GM18526 (cell line): Measurements from ENCODE around the gene HS6ST2.

Experiments
- POLR2A ChIP-seq: IDR thresholded peaks from 3 replicates; pipeline ENCODE4 v1.6.1; 2011; ENCODE audit not compliant: insufficient read length; ENCODE audit errors: extremely low read depth

Gene HS6ST2

DNA sequence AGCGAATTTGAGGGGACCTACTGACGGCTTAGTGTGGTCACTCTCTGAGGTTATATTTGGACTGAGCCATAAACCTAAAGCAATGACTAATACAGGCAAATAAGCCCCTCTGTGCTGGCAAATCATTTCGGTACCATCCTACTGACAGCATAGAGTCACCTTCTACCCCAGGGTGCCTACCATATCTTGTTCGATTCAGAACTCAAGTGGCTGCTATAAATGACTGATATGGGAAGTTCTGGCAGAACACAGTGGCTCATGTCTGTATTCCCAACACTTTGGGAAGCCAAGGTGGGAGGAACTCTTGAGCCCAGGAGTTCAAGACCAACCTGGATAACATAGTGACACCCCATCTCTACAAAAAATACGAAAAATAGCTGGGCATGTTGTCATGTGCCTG is 243.5 kb downstream of the HS6ST2 start:
- no peak for TF ChIP-seq POLR2A

DNA sequence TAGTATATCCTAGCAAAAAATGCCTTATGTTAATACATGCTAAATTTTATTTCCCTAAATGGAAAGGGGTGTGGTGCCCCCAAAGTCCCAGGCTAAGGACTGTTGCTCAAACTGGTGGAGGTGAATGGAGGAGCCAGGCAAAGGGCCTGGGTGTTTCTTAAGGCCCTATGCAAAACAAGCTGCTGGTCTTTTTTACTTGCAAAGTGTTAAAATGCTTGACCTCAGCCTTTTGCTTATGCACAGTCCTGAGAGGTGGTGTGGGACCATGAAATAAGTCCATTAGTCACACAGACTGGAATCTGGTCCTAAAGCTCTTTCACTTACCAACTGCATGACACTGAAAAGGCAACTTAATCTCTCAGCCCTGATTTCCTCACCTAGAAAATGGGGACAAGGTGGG is 246.1 kb downstream of the HS6ST2 start:
- no peak for TF ChIP-seq POLR2A

GRCh38 chrX:132710656-132711155 is 247.7 kb downstream of the HS6ST2 start:
- no peak for TF ChIP-seq POLR2A

DNA sequence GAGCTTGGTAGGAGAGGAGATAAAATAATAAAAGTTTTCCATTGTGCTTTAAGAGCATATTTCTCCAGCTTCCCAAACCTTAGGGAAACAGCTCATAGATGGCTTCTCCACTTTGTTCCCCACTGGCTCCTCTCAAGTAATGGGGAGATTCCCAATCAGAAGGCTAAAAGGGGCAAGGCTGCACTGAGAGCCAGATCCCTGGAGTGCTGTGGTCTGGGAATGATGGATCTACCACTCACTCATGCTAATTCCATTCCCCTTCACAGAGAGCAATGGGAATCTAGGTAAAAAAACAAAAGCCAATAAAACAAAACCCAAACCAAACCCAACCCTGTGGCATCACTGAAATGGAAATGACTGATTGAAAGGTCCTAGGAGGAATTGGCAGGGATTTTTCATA is 249.9 kb downstream of the HS6ST2 start:
- TF ChIP-seq POLR2A = no peak

DNA sequence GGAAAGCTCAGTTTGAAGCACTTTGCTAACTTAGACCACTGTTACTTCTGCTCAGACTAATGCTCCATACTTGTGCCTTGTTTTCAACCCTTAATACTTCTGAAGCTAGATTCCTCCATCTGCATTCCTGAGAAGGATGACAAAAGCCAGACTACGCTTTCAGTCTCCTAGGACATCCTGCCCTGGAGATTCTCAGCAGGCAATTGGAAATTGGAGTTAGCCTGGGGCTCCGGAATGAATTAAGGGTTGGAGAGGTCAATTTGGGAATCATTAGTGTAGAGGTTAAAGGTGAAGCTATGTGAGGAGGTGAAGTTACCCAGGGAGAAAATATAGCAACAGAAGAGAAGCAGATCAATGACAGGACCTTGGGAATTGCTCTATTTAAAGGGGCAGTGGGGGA is 253.7 kb downstream of the HS6ST2 start:
- TF ChIP-seq POLR2A = no peak

- no peak for TF ChIP-seq POLR2A
Measured at GRCh38 chrX:132694382-132694781, 264.0 kb downstream of the HS6ST2 start.

DNA sequence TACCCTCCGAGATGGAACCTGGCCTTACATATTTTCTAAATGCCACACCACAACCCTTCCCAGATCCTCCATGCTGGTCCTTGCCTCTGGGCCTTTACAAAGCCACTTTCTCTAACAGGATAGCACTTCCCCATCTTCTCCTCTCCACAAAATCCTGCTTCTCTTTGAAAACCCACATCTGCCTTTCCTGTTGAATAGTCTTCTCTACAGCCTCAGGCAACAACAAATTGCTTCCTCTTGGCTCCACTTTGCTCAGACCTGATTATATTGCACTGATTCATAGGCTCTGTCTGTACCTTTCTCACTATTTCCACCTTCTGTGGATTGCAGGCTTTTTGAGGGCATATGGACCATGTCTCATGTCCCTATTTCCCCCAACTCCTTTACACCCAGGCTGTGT is 265.9 kb downstream of the HS6ST2 start:
- TF ChIP-seq POLR2A = no peak

DNA sequence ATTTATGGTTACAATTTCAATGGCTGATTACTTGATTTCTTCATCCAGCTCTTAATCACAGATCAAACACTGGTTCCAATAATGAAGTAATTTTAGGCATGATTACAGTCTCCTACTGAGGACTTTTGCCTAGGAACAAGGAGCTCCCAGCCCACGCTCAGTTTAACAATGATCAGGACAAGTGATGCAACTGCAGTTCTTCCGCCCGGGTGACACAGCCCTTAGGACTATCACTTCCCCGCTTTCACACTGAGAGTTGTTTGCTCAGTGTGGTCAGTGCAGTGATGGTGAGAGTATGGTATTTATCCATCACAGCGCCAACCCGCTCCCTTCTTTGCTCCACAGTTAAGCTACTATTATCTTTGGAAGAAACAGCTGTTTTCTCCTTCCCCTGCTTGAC is 266.4 kb downstream of the HS6ST2 start:
- no peak for TF ChIP-seq POLR2A

DNA sequence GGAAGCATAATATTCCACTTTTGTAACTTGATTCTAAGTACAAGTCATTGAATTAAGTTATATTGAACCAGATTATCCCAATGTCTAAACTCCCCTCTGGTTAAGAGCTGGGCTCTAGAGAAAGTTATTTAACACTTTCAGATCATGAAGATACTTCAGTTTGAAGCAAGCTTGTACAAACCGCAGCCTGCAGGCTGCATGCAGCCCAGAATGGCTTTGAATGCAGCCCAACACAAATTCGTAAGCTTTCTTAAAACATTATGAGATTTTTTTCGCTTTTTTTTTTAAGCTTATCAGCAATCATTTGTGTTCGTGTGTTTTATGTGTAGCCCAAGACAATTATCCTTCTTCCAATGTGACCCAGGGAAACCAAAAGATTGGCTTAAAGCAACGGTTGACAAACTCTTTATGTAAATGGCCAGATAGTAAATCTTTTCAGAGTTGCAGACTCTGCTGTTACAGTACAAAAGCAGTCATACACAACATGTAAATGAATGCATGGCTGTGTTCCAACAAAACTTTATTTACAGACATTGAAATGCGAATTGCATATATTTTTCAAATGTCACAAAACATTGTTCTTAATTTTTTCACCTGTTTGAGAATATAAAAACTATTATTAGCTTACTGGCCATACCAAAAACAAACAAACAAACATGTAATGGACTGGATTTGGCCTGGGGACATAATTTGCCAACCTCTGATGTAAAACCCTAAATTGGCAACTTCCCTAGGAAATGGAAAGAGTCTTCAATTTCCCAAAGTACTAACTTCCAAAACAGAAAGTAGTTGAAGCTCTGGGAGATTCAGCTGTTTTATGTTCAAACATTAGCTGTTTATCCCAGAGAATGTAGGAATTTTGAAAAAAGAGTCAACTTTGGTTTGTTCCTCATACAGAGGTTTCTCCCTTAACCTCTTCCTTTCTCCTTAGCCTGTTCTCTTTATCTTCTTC is 268.5 kb downstream of the HS6ST2 start:
- no peak for TF ChIP-seq POLR2A

GRCh38 chrX:132685276-132685675 is 273.2 kb downstream of the HS6ST2 start:
- no peak for TF ChIP-seq POLR2A

DNA sequence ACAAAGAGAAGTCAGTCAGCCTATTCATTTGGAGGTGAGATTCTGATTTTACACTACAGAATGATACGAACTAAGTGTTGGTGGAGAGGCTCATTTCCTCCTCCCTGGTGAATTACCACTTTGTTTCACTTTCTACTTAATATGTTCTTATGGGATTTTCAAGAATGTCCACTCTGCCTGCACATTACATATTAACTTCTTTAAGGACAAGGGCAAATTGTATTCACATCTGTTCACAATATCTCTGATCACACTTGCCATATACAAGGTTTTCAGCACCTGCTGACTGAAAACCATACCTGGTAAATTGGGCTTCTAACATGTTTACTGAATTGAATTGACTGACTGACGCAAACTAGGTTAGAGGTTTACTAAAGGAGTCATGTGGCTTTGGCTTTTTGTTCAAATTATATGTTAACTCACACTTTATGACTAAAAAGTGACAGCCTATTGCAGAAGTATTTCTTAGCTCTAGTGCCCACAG is 281.2 kb downstream of the HS6ST2 start:
- TF ChIP-seq POLR2A = no peak

DNA sequence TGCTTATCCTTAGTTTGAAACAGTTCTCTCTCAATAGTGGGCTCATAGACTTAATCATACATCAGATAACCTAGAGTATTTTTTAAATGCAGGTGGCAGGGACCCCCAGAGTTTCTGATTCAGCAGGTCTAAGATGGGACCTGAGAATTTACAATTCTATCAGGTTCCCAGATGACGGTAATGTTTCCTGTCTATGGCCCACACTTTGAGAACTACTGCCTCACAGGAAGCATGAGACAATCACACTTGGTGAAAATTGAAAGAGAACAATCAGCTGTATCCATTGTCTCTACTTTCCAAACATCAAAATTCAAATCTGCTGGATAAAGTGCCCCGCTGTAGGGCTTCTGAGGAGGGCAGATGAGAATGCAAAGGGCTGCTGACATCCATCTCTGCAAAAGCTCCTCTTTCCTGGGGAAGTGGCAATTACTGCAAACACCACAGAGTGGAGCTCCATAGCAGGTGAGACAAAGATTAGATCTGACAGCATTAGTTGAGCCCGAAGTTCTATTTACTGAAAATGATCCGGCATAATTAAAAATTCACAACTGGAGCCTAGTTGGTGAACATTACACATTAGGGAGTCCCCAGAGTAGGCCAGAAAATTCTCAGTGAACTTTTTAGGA is 281.8 kb downstream of the HS6ST2 start:
- no peak for TF ChIP-seq POLR2A

- TF ChIP-seq POLR2A = no peak
Measured at GRCh38 chrX:132676102-132676501, 282.3 kb downstream of the HS6ST2 start.

DNA sequence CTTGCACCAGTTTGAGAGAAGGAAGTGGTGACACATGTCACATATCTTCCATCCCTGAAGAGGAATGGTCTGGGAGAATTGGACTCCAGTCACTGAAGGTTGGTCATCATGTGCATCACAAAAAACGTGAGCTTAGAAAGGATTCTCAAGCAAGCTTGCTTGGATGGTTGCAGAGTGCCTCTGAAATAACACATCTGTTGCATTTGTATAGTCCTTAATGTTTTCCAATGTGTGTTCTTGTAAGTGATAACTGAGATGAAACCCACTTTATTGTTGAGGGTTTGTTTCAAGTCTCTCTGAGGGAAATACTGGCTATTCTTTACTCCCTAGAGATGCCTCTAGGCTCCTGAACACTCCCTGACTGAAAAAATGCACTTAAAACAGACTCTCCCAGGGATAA is 285.1 kb downstream of the HS6ST2 start:
- no peak for TF ChIP-seq POLR2A

- no peak for TF ChIP-seq POLR2A
Measured at GRCh38 chrX:132671229-132671641, 287.2 kb downstream of the HS6ST2 start.

DNA sequence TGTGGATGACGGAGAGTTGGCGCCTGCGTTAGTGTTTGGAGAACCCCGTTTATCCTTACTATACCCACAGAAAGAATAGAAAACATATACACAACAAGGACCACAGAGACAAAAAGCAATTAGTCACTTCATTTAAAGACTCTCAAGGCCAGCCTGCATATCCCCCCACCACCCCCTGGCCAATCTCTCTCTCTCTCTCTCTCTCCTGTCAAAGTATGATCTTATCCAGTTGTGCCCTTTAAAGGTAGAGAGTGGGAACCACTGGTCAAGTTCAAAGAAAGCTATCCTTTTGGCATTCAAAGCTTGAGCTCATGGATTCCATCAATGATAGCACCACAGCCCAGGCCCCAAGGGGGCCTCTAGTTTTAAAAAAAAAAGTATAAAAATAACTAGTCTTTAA is 289.3 kb downstream of the HS6ST2 start:
- no peak for TF ChIP-seq POLR2A
